ENCODE results near the gene ATP6V0B.

Gene ATP6V0B

GRCh38 chr1:43931711-43932660 is 42.8 kb upstream of the ATP6V0B start:
- Histone ChIP-seq H3K79me1 (ENCODE audit: low read depth, low read length) (peaks cover 1% of the 10 kb centered on the region), H2AFZ (ENCODE audit: low read length) (no peak overlapping the region), H3K4me1 (ENCODE audit: control insufficient read depth in 2 of 2, insufficient read depth in 1 of 2, low read depth in 1 of 2, low read length in 2 of 2) (peaks cover 8 to 23% of the 10 kb centered on the region in 2 donors), H3K14ac (ENCODE audit: low read length) (no peak overlapping the region), H2BK120ac (ENCODE audit: low read depth, low read length) (no peak overlapping the region), H2BK5ac (ENCODE audit: low read length) (no peak overlapping the region), H3K27me3 (ENCODE audit: control insufficient read depth in 3 of 3, insufficient read depth in 3 of 3, low read depth in 1 of 3, low read length in 3 of 3) (peaks cover 4 to 22% (median 10%) of the 10 kb centered on the region in 3 experiments), H4K91ac (ENCODE audit: low read depth, low read length, poor library complexity) (no peak overlapping the region), H3K9ac (ENCODE audit: low read depth, low read length, poor library complexity) (no peak overlapping the region), H3K27ac (replicated peaks; ENCODE audit: low read length) (no peak overlapping the region), H3K4me3 (ENCODE audit: low read length in 2 of 2) (no peak overlapping the region), H3K4ac (ENCODE audit: low read length) (no peak overlapping the region), H3K36me3 (replicated peaks in 1 of 2; ENCODE audit: control insufficient read depth in 2 of 2, insufficient read depth in 2 of 2, low read length in 2 of 2) (peaks cover 0 to 8% of the 10 kb centered on the region in 2 donors), H3K18ac (ENCODE audit: low read length) (no peak overlapping the region), H2BK15ac (ENCODE audit: low read length) (no peak overlapping the region), H4K8ac (ENCODE audit: low read depth, low read length) (peak overlapping the region; percentile 25), H2BK12ac (ENCODE audit: low read length) (no peak overlapping the region), H2AK5ac (ENCODE audit: low read depth, low read length) (no peak overlapping the region), H3K9me3 (replicated peaks in 1 of 2; ENCODE audit: control insufficient read depth in 2 of 2, insufficient read depth in 1 of 2, low read depth in 1 of 2, low read length in 2 of 2) (no peaks in the 10 kb centered on the region), H3K23ac (ENCODE audit: low read depth, low read length, poor library complexity) (peak overlapping the region; percentile 3), H3K4me2 (ENCODE audit: insufficient read depth, low read length, poor library complexity, severe bottlenecking) (no peak overlapping the region)
- DNase-seq (ENCODE audit: low spot score), result no peak
- no CpG with 5 or more reads among the region's 13 CpGs for WGBS, 2 donors (ENCODE audit: extremely low coverage in 2 of 2, insufficient read length in 2 of 2, insufficient replicate concordance in 1 of 2)

GRCh38 chr1:43932786-43933385 is 41.9 kb upstream of the ATP6V0B start:
- peak overlapping the region; percentile 40 for H3K14ac ChIP-seq (ENCODE audit: low read length)
- WGBS, 2 donors (ENCODE audit: extremely low coverage in 2 of 2, insufficient read length in 2 of 2, insufficient replicate concordance in 1 of 2), result no CpG with 5 or more reads among the region's 8 CpGs
- H3K4ac ChIP-seq (ENCODE audit: low read length), result no peak overlapping the region
- peak overlapping the region; percentile 58 for H3K23ac ChIP-seq (ENCODE audit: low read depth, low read length, poor library complexity)
- peak overlapping the region; percentile 80 for H3K4me2 ChIP-seq (ENCODE audit: insufficient read depth, low read length, poor library complexity, severe bottlenecking)
- peak overlapping the region in 1 of 2 donors; percentile 81 for H3K4me3 ChIP-seq (ENCODE audit: low read length in 2 of 2)
- H3K27ac ChIP-seq (replicated peaks; ENCODE audit: low read length), result no peak overlapping the region
- peak overlapping the region; percentile 86 for H2AK5ac ChIP-seq (ENCODE audit: low read depth, low read length)
- H4K91ac ChIP-seq (ENCODE audit: low read depth, low read length, poor library complexity), result no peak overlapping the region
- DNase-seq (ENCODE audit: low spot score), result no peak
- peak overlapping the region; percentile 56 for H2BK120ac ChIP-seq (ENCODE audit: low read depth, low read length)
- H4K8ac ChIP-seq (ENCODE audit: low read depth, low read length), result peak overlapping the region; percentile 25
- H2AFZ ChIP-seq (ENCODE audit: low read length), result no peak overlapping the region
- peak overlapping the region; percentile 59 for H2BK5ac ChIP-seq (ENCODE audit: low read length)
- no peaks in the 10 kb centered on the region for H3K9me3 ChIP-seq (replicated peaks in 1 of 2; ENCODE audit: control insufficient read depth in 2 of 2, insufficient read depth in 1 of 2, low read depth in 1 of 2, low read length in 2 of 2)
- peaks cover 8 to 23% of the 10 kb centered on the region in 2 donors for H3K4me1 ChIP-seq (ENCODE audit: control insufficient read depth in 2 of 2, insufficient read depth in 1 of 2, low read depth in 1 of 2, low read length in 2 of 2)
- H2BK12ac ChIP-seq (ENCODE audit: low read length), result peak overlapping the region; percentile 82
- H3K36me3 ChIP-seq (replicated peaks in 1 of 2; ENCODE audit: control insufficient read depth in 2 of 2, insufficient read depth in 2 of 2, low read length in 2 of 2), result peaks cover 0 to 8% of the 10 kb centered on the region in 2 donors
- peak overlapping the region; percentile 92 for H3K18ac ChIP-seq (ENCODE audit: low read length)
- peaks cover 4 to 22% (median 14%) of the 10 kb centered on the region in 3 experiments for H3K27me3 ChIP-seq (ENCODE audit: control insufficient read depth in 3 of 3, insufficient read depth in 3 of 3, low read depth in 1 of 3, low read length in 3 of 3)
- peaks cover 1% of the 10 kb centered on the region for H3K79me1 ChIP-seq (ENCODE audit: low read depth, low read length)
- H2BK15ac ChIP-seq (ENCODE audit: low read length), result peak overlapping the region; percentile 80
- peak overlapping the region; percentile 79 for H3K9ac ChIP-seq (ENCODE audit: low read depth, low read length, poor library complexity)

- Histone ChIP-seq H3K18ac (ENCODE audit: low read length) (peak within 1 kb of the TSS; percentile 93), H3K36me3 (replicated peaks in 1 of 2; ENCODE audit: control insufficient read depth in 2 of 2, insufficient read depth in 2 of 2, low read length in 2 of 2) (peaks cover 0 to 8% of the 10 kb centered on the region in 2 donors), H4K91ac (ENCODE audit: low read depth, low read length, poor library complexity) (no peak within 1 kb of the TSS), H3K79me1 (ENCODE audit: low read depth, low read length) (peaks cover 1% of the 10 kb centered on the region), H3K4ac (ENCODE audit: low read length) (peak within 1 kb of the TSS; percentile 78), H3K9me3 (replicated peaks in 1 of 2; ENCODE audit: control insufficient read depth in 2 of 2, insufficient read depth in 1 of 2, low read depth in 1 of 2, low read length in 2 of 2) (no peaks in the 10 kb centered on the region), H2BK5ac (ENCODE audit: low read length) (peak within 1 kb of the TSS; percentile 59), H2BK12ac (ENCODE audit: low read length) (peak within 1 kb of the TSS; percentile 82), H3K4me1 (ENCODE audit: control insufficient read depth in 2 of 2, insufficient read depth in 1 of 2, low read depth in 1 of 2, low read length in 2 of 2) (peaks cover 8 to 23% of the 10 kb centered on the region in 2 donors), H2AK5ac (ENCODE audit: low read depth, low read length) (peak within 1 kb of the TSS; percentile 90), H3K23ac (ENCODE audit: low read depth, low read length, poor library complexity) (peak within 1 kb of the TSS; percentile 92), H3K27me3 (ENCODE audit: control insufficient read depth in 3 of 3, insufficient read depth in 3 of 3, low read depth in 1 of 3, low read length in 3 of 3) (peaks cover 4 to 22% (median 14%) of the 10 kb centered on the region in 3 experiments), H2AFZ (ENCODE audit: low read length) (peak within 1 kb of the TSS; percentile 48), H3K4me3 (ENCODE audit: low read length in 2 of 2) (peak within 1 kb of the TSS in 1 of 2 donors; percentile 81), H3K4me2 (ENCODE audit: insufficient read depth, low read length, poor library complexity, severe bottlenecking) (peak within 1 kb of the TSS; percentile 80), H2BK120ac (ENCODE audit: low read depth, low read length) (peak within 1 kb of the TSS; percentile 56), H4K8ac (ENCODE audit: low read depth, low read length) (peak within 1 kb of the TSS; percentile 75), H3K27ac (replicated peaks; ENCODE audit: low read length) (no peak within 1 kb of the TSS), H2BK15ac (ENCODE audit: low read length) (peak within 1 kb of the TSS; percentile 80), H3K9ac (ENCODE audit: low read depth, low read length, poor library complexity) (peak within 1 kb of the TSS; percentile 79), H3K14ac (ENCODE audit: low read length) (peak within 1 kb of the TSS; percentile 40)
- DNase-seq (ENCODE audit: low spot score), result peak; percentile 53
- no CpG with 5 or more reads among the region's 42 CpGs for WGBS, 2 donors (ENCODE audit: extremely low coverage in 2 of 2, insufficient read length in 2 of 2, insufficient replicate concordance in 1 of 2)
Measured at GRCh38 chr1:43933386-43934100, 41.2 kb upstream of the ATP6V0B start, which contains the start of gene ARTN. ARTN (plus strand) TSS chr1:43933801; CDS start chr1:43935657, 1,856 bp downstream.

Measured in neuronal stem cell (in vitro differentiated cells).